Smooth muscle cell of the brain vasculature (primary cell): ENCODE results near the gene OR2T2.
"Not testable (repeated sequence)": the region's sequence is repeated elsewhere in the genome, so short reads cannot be mapped to it uniquely, and the experiment has no call there.

Experiments
- DNase-seq: peaks from one replicate; pipeline ENCODE4 v3.0.0-alpha.2; 2012; ENCODE audit warnings: low read depth, low spot score

OR2T2 gene, protein sequence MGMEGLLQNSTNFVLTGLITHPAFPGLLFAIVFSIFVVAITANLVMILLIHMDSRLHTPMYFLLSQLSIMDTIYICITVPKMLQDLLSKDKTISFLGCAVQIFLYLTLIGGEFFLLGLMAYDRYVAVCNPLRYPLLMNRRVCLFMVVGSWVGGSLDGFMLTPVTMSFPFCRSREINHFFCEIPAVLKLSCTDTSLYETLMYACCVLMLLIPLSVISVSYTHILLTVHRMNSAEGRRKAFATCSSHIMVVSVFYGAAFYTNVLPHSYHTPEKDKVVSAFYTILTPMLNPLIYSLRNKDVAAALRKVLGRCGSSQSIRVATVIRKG

DNA sequence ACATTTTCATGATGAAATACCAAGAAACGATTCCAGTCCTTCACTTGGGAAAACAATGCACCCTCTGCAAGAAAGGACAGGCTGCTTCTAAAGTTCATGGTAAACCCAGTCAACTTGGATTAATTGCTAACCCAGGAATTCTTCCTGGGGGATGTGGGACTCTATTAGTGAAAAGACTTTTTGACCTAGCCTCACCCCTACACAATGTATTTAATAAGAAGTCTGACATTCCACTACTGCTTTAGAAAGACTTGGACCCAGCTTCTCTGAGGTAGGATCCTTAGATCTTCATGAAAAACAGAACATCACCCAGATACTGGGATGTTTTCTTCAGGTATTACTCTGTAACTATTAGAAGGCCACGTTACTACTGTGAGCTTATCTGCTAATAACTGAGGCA is at the start of gene OR2T2:
Gene OR2T2, plus strand, starts transcription at position 239 of the 400 bp plus-strand sequence. CDS start 7,161 bp downstream, outside the sequence.
- DNase-seq = not testable (repeated sequence)

DNA sequence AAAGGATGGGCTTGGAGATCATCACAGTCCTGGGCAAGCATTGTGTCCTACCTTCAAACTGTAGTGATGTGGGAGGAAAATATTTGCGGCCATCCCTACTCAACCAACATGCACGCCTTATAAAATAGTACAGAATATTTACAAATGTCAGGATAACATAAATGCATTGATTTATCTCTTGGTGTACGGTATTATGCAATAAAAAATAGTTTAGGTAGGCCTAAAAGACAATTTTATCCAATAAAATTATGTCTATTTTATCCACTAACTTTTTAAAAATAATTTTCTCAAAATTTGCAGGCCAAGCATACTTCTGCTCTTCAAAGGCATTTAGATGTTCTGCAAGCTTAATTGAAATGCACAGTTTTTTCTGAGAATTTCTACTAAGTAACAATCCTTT is 42.7 kb upstream of the OR2T2 start, which contains the start of gene OR2T1:
Gene OR2T1, plus strand, starts transcription at position 301 of the 400 bp plus-strand sequence. CDS start 3,100 bp downstream, outside the sequence.
- no peak for DNase-seq

DNA sequence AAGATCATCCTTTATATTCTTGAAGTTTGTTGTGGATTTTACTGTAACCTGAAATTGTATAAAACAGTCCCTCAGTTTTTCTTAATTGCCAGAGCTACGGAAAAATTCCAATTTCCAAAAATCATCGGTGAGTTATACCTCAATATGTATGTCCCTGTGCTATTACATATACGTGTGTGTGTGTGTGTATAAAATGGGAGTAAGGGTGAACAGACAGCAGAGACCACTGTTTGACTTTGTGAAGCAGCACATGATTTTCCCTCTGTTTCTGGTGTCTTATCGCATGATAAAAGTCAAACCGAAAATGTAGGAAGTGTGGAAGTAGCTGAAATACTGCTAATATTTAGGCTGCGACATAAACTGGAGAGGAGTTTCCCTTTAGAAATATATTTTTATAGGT is 41.4 kb upstream of the OR2T2 start:
- DNase-seq = no peak

DNA sequence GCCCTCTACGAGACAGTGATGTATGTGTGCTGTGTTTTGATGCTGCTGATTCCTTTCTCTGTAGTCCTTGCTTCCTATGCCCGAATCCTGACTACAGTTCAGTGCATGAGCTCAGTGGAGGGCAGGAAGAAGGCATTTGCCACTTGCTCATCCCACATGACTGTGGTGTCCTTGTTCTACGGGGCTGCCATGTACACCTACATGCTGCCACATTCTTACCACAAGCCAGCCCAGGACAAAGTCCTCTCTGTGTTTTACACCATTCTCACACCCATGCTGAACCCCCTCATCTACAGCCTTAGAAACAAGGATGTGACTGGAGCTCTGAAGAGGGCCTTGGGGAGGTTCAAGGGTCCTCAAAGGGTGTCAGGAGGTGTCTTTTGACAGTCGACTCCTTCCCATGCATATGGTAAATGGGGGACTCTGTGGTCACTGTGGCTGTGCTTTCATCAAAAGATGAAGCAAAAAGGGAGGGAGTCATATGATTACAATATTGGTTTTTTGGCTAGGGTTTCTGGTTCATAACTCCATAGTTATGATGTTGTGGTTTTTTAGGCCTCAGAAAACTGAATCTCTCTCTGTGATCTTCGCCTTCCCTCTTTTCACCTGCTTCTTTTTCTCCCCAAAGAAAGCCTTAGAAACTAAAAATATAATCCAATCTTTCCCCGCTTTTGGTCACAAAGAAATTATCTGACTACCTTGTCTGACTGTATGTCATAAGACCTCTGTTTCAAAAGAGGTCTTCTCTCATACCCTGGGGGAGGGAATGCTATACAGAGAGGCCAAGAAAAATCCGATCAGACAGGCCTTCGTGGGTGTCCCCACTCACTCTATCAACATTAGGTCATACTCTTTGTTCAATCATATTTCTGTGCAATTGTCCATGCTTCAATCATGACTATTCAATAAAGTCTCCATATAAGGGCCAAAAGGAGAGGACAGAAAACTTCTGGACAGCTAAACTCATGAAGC is 38.4 kb upstream of the OR2T2 start:
- no peak for DNase-seq

DNA sequence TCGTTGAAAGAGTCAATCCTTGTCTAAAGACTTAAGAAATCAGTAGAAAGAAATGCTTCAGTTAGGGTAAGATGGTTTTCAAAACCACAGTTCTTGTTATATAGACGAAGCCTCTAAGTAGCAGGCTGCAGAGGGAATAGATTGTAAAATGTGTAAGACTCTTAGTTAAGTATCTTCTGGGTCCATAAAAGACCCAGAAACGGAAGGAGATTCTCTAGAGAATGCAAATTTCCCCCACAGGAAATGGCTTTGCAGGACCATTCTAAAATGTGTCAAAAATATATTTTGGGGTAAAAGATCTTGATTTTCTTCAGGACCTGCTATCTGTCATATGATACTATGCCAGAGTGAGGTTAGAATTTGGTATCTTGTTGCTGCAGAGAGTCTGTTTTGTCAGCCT is 29.2 kb upstream of the OR2T2 start:
- DNase-seq = no peak

DNA sequence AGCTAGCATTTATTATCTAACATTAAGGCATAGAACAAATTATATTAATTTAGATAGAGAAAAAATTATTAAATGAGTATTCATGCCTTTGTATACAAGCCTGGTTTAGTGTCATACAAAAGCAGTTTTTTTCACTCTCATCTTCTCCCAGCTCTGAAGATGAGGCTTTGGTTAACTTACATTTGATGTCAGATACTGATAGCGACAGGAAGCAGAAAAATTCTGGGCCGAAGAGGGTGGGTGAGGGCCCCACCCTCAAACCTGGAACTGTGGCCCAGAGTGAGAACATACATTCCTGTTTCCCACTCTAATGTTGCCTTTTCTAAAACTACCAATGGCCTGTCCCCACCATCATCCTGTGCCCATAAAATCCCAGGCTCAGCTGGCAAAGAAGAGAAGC is 27.6 kb upstream of the OR2T2 start:
- no peak for DNase-seq

DNA sequence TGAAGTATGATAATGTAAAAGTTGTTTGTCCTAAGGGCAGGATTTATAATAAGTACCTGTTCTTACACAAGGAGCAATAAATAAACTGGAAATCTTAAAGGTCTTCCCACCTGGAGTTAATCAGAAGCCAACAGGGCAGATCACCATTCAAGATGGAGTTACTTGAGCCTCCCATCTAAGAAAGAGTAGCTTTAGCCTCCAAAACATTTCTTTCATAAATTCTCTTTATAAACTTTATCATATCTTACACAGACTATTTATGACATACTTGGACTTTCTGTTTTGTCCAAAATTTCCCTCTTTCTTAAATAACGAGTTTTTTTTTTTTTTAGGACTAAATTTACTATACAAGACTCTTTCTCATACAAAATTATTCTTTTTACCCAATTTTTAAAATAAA is 24.1 kb upstream of the OR2T2 start:
- no peak for DNase-seq

DNA sequence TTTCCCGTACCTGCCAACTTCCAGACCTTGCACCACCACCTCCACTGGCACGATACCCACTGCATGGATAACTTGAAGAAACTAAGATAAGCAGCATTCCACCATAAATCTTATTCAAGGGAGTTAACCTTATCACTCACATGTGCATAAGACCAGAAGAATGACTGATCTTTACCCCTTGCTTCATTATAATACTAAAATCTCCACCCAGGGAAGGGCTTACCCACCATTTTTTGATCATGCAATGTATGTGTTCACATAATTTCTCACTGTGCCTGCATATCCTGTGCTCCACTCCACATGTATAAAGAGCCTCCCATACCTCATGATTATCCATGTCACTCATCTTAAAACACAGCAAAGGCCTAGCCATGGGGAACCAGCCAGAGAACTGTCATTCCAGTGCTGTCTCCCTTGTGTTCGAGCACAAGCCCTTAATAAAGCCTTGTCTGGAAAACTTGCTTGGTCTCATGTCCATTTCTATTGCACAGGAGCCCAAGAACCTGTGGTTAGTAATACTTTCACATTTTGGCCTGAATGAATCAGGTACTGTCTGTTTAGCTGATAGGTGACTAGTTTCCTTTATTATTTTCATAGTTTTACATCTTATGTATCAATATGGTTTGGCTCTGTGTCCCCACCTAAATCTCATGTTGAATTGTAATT is 17.8 kb upstream of the OR2T2 start:
- DNase-seq = not testable (repeated sequence)

DNA sequence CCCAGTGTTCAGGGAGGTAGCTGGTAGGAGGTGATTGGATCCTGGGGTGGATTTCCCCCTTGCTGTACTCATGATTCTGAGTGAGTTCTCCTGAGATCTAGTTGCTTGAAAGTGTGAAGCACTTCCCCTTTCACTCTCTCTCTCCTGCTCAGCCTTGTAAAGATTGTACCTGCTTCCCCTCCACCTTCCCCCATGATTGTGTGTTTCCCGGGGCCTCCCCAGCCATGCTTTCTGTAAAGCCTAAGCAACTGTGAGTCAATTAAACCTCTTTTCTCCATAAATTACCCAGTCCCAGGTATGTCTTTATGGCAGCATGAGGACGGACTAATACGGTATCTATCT is 17.3 kb upstream of the OR2T2 start:
- not testable (repeated sequence) for DNase-seq

DNA sequence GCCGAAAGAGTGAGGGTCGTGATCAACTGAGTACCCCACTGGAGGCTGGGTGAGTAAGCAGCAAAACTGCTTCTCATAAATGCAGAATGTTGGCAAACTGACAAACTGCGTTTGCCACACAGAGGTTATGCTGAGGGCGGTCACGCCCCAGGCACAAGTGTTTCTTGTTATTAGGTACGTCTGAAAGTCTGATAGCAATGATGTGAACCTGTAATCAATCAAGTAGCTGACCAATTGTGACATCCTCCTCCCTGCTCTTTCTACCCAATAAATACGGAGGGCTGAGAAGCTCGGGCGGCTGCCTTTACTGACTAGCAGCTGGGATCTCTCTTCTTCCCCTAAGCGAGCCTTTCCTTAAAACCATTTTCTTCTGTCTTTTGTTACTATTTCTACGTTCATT is 13.8 kb upstream of the OR2T2 start:
- DNase-seq = not testable (repeated sequence)

DNA sequence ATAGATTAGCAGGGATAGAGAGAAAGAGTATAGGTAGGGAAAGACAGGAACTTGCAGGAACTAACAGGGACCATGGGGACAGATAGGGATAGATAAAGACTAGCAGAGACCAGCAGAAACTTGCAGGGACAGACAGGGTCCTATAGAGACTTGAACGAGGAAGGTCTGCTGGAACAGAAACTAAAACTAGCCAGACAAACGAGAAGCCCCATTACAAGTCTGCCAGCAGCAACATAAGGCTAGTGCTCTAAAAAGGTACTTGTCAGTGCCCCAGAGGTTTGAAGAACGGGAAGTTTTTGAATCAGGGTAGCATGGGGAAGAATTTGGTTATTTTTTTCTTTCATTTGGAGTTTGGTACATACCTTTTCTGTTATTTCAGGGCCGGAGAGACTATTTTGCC is 13.2 kb upstream of the OR2T2 start:
- not testable (repeated sequence) for DNase-seq

DNA sequence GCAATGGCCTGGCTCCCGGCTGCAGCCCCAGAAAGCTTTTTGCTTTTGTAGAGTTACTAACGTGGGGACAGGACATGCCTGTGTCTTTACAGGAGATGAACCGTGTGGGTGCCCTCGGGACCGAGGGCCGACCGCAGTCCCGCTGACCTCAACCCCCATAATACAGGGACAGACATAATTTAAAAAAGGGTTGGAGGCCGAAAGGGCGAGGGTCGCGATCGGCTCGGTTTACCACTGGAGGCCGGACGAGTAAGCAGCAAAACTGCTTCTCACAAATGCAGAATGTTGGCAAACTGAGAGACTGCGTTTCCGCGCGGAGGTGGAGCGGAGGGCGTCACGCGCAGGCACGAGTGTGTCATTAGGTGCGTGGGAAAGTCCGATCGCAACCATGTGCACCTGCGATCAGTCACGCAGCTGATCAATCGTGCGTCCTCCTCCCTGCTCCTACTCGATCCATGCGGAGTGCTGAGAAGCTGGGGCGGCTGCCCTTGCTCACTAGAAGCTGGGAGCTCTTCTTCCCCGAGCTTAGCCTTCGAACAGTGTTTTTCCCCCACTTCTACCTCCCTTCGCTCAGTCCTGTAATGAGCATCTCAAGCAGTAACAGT is 11.5 kb upstream of the OR2T2 start:
- not testable (repeated sequence) for DNase-seq

DNA sequence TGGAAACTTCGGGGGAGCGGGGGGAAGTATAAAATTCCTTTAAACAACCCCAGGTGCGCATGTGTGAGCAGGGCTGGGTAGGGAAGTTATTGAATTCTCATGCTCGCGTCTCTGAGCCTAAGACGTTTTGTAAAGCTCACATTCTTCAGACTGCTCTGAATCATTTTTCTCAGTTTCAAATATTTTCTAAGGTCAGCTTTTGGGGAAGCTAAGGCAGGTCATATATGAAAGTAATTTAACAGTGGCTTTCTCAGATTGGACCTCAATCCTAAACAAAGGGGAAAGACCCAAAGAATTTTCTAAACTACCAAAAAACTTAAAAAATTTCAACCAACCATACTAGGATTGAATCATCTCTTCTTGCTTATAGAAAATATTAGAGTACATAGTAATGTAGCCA is 10.5 kb upstream of the OR2T2 start:
- DNase-seq = not testable (repeated sequence)

DNA sequence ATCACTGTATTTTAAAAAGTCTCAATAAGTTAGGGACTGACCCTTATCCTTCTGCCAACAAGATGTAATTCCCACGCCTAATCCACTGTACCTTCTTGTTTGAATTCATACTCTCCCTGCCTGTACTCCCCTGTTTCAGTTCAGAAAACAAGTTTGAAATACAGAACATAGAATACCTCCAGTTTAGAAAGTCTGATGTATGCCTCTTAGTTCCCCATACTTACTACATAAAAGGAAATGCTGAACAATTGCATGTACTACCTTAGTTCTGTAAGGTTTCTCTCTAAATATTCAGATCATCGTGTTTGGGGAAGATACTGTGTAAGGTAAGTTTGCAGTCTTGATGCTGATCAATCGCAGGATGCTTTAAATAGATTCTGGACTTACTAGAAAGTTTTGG is 9.1 kb upstream of the OR2T2 start:
- not testable (repeated sequence) for DNase-seq

DNA sequence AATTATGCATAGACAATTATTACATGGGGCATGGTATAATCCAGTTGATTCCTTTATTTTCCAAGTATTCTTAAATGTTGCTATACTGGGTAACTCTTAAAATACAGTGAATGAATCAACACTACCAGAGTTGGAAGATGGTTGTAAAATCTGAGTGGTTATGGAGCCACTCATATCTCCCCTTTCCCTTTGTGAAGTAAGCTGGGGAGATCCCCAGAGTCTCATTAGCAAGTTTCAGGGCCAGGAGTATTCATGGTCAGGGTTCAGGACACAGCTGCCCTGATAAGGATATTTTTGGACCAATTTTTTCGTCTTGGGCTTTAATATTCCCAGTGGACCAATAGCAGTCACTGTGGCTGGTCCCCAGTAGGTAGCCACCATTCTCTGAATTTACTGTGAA is 6.8 kb upstream of the OR2T2 start:
- not testable (repeated sequence) for DNase-seq

DNA sequence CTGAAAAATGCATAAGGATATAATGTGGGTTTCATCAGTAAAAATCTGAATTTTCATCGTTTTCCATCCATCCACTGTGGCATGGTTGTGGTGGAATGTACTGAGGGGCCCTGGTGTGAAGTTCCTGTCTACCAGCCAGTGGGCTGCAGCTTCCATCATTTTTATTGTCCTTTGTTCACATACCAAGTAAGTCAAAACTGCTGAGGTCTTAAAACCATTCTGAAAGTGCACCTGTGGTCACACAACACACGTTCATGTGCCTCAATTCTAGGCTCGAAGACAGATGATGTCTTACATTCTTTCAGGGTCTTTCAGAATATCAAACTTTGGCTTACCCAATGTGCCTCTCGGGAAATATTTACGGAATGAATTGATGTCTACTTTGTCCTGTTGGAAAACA is 6.2 kb upstream of the OR2T2 start:
- DNase-seq = not testable (repeated sequence)

DNA sequence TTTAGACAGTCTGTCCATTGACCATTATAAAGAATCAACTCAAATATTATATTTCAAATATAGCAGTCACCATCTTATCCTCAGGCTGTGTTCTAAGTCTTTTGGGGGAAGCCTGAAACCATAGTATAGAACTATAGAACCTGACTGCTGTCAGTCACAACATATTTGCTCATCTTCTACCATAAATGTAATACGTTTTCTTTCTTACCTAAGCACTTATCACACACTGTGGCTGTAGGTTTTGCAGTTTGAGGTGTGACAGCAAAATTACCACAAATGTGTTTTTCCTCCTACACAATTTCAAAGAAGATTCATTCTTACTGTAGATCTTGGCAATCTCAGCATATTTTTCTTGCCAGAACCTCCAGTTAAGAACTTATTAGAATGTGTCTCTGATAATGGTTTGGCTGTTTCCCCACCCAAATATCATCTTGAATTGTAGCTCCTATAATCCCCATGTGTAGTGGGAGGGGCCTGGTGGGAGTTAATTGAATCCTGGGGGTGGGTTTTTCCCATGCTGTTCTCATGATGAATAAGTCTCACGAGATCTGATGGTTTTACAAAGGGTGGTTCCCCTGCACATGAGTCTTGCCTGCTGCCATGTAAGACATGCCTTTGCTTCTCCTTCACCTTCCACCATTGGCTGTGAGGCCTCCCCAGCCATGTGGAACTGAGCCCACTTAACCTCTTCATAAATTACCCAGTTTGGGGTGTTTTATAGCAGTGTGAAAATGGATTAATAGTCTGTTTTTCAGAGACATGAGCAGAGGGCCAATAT is 2.7 kb upstream of the OR2T2 start:
- DNase-seq = not testable (repeated sequence)

DNA sequence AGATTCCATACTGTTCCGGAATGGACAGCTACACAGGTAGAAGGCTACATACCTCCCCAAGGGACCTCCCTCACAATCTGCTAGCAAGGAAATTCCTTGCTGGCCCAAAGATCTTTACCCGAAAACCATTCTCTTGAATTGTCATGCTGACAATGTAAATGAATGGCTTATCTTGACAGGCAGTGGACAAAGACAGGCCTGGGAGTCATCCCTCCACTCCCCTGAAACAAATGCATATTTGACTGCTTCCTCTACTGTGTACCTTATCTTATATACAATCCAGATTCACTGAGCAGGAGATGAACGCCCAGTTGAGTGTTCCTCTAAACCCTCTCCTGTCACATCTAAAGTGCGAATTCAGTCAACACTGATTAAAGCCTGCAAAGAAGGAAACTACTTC is 834 bp upstream of the OR2T2 start:
- not testable (repeated sequence) for DNase-seq

DNA sequence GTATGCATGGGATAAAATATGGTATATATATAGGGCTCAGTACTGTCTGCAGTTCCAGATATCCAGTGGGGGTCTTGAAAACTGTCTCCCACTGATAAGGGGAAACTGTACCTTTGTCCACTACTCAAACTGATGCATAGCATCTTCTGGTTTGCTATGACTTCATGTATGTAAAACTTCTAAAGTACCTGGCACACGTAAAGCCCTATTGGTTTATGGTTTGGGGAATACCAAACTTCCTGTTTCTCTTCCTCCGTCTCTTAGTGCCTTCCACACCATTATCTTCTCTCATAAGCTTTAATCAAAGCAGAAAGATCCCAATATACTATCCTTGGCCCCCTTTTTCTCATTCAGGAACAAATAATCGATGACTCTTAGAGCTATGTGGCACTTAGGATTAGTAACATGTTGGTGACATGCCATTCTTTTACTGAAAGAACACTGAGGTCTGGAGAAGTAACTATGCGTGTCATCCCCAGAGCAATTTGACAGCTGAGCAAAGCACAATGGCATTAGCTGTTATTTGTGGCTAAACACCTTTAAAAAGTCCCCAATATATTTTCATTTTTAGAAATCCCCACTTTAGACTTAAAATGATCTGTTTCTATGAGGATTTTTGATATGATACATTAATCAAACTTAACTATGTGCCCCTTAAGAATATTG is 3.1 kb downstream of the OR2T2 start:
- DNase-seq = not testable (repeated sequence)

DNA sequence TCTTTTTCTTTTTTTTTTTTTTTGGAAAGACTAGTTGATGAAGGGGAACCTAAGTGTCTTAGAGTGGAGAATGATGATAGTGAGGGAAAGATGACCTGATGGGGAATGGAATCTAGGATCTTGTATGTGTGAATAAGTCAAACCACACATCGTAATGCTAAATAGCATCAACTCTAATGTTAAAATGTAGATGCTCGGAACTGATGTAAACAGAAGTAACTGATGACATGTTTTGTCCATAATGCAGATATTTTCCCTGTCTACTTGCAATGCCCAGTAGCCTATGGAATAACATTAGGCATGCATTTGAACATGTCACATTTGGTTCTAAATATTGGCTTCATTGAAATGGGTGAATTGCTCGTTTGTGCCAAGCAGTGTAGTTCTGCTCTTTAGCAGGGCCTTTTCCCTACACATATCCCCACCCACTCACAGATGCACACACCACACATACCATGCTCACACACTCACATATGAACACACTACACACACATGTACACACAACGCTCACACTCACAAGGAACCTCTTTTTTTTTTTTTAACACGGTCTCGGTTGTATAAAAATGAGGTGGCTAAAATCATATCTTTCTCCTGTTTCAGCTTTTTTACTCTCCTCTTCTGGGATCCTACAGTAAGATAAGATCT is 4.5 kb downstream of the OR2T2 start:
- DNase-seq = not testable (repeated sequence)
